ENCODE data around the gene TUFT1. TPM values are rescaled to one million over a fixed set of nuclear protein-coding genes. Genes with fewer than 3 reads are reported as not detected.

TUFT1 gene
- total and polyA plus RNA-seq, 2 of the 13 experiments (the other 11 are each of a cell fraction or from before 2014, with no cell fraction given), result 6.4 to 7.3 TPM

DNA sequence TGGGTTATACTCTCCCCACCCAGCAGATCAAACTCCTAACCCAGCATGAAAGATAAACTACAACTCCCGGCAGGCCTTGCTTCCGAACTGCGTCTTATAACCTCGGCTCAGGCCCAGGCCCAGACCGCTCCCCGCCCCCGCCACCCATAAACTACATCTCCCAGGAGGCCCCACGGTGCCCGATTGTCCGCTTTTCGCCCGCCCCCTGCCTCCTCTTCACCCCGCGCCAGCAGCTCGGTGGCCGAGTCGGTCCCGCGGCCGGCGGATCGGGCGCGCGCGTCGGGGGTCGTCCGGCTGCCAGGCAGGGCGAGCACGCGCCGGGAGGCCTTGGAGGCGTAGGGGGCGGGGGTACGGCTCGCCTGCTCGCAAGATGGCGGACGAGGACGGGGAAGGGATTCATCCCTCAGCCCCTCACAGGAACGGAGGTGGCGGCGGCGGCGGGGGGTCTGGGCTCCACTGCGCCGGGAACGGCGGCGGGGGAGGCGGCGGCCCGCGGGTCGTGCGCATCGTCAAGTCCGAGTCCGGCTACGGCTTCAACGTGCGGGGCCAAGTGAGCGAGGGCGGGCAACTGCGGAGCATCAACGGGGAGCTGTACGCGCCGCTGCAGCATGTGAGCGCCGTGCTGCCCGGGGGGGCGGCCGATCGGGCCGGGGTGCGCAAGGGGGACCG is 71.9 kb downstream of the TUFT1 start, which contains the start of gene SNX27 (continued):
- TF ChIP-seq, protein P1, sequence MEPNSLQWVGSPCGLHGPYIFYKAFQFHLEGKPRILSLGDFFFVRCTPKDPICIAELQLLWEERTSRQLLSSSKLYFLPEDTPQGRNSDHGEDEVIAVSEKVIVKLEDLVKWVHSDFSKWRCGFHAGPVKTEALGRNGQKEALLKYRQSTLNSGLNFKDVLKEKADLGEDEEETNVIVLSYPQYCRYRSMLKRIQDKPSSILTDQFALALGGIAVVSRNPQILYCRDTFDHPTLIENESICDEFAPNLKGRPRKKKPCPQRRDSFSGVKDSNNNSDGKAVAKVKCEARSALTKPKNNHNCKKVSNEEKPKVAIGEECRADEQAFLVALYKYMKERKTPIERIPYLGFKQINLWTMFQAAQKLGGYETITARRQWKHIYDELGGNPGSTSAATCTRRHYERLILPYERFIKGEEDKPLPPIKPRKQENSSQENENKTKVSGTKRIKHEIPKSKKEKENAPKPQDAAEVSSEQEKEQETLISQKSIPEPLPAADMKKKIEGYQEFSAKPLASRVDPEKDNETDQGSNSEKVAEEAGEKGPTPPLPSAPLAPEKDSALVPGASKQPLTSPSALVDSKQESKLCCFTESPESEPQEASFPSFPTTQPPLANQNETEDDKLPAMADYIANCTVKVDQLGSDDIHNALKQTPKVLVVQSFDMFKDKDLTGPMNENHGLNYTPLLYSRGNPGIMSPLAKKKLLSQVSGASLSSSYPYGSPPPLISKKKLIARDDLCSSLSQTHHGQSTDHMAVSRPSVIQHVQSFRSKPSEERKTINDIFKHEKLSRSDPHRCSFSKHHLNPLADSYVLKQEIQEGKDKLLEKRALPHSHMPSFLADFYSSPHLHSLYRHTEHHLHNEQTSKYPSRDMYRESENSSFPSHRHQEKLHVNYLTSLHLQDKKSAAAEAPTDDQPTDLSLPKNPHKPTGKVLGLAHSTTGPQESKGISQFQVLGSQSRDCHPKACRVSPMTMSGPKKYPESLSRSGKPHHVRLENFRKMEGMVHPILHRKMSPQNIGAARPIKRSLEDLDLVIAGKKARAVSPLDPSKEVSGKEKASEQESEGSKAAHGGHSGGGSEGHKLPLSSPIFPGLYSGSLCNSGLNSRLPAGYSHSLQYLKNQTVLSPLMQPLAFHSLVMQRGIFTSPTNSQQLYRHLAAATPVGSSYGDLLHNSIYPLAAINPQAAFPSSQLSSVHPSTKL (CRISPR knock-in tag; IDR thresholded peaks at IDR 0.05), result no peak; the same call in 1 of the 2 replicates
- TF ChIP-seq ZNF234 (CRISPR knock-in tag; conservative IDR thresholded peaks at IDR 0.05) (no peak), CEBPG (CRISPR knock-in tag; IDR thresholded peaks at IDR 0.05) (no peak), NFE2L2 (IDR thresholded peaks at IDR 0.05; ENCODE audit: low read length) (no peak), NONO (IDR thresholded peaks at IDR 0.05) (no peak), NONO (CRISPR knock-in tag; conservative IDR thresholded peaks at IDR 0.05) (peak; percentile 68; the same call in 1 of the 2 replicates), MAF1 (CRISPR knock-in tag; IDR thresholded peaks at IDR 0.05; ENCODE audit: borderline replicate concordance) (no peak), ZNF724P (CRISPR knock-in tag; IDR thresholded peaks at IDR 0.05; ENCODE audit: borderline replicate concordance) (peak; percentile 69; the same call in 1 of the 2 replicates), ZNF564 (CRISPR knock-in tag; IDR thresholded peaks at IDR 0.05) (no peak), GZF1 (CRISPR knock-in tag; IDR thresholded peaks at IDR 0.05) (no peak), DPF2 (CRISPR knock-in tag; IDR thresholded peaks at IDR 0.05; ENCODE audit: borderline replicate concordance, low read depth) (no peak), ZNF225 (CRISPR knock-in tag; IDR thresholded peaks at IDR 0.05) (no peak; the same call in 1 of the 2 replicates), YY1 (IDR thresholded peaks at IDR 0.05; ENCODE audit: insufficient read depth, insufficient replicate concordance, low read depth, low read length) (peak; percentile 92), ZNF629 (CRISPR knock-in tag; conservative IDR thresholded peaks at IDR 0.05) (no peak), ZNF878 (CRISPR knock-in tag; IDR thresholded peaks at IDR 0.05) (no peak)
- TF ChIP-seq, protein P2, sequence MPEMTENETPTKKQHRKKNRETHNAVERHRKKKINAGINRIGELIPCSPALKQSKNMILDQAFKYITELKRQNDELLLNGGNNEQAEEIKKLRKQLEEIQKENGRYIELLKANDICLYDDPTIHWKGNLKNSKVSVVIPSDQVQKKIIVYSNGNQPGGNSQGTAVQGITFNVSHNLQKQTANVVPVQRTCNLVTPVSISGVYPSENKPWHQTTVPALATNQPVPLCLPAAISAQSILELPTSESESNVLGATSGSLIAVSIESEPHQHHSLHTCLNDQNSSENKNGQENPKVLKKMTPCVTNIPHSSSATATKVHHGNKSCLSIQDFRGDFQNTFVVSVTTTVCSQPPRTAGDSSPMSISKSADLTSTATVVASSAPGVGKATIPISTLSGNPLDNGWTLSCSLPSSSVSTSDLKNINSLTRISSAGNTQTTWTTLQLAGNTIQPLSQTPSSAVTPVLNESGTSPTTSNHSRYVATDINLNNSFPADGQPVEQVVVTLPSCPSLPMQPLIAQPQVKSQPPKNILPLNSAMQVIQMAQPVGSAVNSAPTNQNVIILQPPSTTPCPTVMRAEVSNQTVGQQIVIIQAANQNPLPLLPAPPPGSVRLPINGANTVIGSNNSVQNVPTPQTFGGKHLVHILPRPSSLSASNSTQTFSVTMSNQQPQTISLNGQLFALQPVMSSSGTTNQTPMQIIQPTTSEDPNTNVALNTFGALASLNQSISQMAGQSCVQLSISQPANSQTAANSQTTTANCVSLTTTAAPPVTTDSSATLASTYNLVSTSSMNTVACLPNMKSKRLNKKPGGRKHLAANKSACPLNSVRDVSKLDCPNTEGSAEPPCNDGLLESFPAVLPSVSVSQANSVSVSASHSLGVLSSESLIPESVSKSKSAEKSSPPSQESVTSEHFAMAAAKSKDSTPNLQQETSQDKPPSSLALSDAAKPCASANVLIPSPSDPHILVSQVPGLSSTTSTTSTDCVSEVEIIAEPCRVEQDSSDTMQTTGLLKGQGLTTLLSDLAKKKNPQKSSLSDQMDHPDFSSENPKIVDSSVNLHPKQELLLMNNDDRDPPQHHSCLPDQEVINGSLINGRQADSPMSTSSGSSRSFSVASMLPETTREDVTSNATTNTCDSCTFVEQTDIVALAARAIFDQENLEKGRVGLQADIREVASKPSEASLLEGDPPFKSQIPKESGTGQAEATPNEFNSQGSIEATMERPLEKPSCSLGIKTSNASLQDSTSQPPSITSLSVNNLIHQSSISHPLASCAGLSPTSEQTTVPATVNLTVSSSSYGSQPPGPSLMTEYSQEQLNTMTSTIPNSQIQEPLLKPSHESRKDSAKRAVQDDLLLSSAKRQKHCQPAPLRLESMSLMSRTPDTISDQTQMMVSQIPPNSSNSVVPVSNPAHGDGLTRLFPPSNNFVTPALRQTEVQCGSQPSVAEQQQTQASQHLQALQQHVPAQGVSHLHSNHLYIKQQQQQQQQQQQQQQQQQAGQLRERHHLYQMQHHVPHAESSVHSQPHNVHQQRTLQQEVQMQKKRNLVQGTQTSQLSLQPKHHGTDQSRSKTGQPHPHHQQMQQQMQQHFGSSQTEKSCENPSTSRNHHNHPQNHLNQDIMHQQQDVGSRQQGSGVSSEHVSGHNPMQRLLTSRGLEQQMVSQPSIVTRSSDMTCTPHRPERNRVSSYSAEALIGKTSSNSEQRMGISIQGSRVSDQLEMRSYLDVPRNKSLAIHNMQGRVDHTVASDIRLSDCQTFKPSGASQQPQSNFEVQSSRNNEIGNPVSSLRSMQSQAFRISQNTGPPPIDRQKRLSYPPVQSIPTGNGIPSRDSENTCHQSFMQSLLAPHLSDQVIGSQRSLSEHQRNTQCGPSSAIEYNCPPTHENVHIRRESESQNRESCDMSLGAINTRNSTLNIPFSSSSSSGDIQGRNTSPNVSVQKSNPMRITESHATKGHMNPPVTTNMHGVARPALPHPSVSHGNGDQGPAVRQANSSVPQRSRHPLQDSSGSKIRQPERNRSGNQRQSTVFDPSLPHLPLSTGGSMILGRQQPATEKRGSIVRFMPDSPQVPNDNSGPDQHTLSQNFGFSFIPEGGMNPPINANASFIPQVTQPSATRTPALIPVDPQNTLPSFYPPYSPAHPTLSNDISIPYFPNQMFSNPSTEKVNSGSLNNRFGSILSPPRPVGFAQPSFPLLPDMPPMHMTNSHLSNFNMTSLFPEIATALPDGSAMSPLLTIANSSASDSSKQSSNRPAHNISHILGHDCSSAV (CRISPR knock-in tag; IDR thresholded peaks at IDR 0.05; ENCODE audit: borderline replicate concordance), result no peak
- TF ChIP-seq, protein P3, sequence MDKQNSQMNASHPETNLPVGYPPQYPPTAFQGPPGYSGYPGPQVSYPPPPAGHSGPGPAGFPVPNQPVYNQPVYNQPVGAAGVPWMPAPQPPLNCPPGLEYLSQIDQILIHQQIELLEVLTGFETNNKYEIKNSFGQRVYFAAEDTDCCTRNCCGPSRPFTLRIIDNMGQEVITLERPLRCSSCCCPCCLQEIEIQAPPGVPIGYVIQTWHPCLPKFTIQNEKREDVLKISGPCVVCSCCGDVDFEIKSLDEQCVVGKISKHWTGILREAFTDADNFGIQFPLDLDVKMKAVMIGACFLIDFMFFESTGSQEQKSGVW (CRISPR knock-in tag; IDR thresholded peaks at IDR 0.05; ENCODE audit: borderline replicate concordance), result no peak
